GM12873 (cell line): ENCODE results near the gene MGAT3.
A peak's percentile ranks its signal among the peaks of the same experiment; 100 is the strongest.

ENCODE experiments used
- TF ChIP-seq, protein P1 (sequence below): IDR thresholded peaks from 2 replicates; pipeline ENCODE4 v1.5.1; 2012; ENCODE audit warnings: low read depth, mild to moderate bottlenecking, moderate library complexity, low read length, control low read depth; ENCODE audit not compliant: insufficient read depth; ENCODE audit errors: missing control alignments

MGAT3 gene

DNA sequence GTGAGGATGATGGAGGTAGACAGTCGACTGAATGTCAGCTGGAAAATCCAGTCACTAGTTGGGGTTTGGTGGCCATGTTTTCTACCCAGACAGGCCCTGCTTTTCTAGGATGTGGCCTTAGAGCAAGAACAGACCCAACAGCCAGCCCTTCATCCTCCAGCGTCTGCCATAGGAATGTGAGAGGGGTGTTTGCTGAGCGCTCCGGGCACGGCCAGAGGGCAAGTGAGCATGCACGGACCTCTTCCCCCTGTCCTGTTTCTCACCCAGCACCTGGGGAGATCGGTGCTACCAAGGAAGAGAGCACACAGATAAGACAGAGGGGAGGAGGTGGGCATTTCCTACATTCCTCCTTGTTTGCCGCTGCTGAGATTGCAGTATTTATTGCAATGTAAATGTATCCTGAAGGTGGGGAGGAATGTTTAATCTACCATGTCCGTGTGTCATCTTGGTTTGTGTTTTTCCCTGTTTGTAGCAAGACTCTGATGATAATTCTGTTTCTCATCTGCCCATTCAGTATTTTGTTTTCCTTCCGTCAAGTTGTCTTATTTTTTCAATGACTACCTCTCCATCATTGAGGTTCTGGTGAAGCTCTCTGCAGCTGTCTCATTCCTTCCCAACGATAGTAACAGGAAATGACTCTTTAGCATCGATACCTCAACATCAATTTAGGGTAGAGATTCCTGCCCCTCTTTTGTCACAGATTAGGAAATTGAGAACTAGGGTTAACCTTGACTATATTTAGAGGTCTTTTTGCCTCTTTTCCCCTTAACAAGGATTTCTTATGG, 58.6 kb downstream of the MGAT3 start:
- TF ChIP-seq, protein P1, sequence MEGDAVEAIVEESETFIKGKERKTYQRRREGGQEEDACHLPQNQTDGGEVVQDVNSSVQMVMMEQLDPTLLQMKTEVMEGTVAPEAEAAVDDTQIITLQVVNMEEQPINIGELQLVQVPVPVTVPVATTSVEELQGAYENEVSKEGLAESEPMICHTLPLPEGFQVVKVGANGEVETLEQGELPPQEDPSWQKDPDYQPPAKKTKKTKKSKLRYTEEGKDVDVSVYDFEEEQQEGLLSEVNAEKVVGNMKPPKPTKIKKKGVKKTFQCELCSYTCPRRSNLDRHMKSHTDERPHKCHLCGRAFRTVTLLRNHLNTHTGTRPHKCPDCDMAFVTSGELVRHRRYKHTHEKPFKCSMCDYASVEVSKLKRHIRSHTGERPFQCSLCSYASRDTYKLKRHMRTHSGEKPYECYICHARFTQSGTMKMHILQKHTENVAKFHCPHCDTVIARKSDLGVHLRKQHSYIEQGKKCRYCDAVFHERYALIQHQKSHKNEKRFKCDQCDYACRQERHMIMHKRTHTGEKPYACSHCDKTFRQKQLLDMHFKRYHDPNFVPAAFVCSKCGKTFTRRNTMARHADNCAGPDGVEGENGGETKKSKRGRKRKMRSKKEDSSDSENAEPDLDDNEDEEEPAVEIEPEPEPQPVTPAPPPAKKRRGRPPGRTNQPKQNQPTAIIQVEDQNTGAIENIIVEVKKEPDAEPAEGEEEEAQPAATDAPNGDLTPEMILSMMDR, result no peak

DNA sequence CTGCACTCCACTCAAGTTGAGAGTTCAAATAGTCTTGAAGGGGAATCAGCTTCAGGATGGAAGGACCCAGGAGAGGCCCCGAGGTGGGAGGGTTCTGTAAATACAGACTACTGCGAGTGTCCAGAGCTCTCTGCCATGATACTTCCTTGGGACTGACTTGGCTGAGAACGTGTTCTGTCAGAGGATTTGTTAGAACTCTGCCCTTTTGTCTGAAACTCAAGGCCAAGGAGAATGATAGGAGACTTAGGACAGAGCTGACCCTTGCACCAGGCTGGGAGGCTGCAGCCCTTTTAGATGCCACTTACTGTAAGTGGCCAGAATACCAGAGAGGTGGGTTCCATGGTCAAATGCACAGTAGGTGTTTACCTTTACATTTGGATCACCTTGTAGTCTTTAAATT, 60.7 kb downstream of the MGAT3 start:
- TF ChIP-seq, protein P1, result no peak

DNA sequence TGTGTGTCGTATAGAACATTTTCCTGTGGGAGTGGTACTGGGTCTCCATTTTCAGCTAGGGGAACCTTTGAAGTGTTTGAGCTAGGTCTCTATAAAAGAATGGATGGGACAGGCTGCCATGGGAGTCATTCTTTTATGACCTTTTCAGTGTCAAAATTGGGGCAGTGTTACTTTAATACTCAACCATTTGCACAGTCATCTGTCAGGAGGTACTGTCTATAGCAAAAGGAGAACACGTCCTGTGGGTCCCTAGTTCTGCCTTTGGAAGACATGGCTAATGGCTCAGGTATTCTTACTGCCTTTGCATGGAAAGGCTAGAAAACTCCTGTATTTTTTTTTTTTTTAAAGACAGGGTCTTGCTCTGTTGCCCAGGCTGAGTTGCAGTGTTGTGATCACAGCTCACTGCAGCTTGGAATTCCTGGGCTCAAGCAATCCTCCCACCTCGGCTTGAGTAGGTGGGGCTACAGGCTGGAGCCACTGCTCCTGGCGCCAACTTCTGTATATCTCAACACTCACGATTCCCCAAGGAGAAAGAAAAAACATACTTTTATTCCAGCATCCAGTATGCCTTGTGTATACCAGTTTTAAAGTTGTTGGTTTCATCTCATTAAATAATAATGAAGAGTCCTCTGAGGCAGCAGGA, 61.5 kb downstream of the MGAT3 start:
- TF ChIP-seq, protein P1, result no peak

DNA sequence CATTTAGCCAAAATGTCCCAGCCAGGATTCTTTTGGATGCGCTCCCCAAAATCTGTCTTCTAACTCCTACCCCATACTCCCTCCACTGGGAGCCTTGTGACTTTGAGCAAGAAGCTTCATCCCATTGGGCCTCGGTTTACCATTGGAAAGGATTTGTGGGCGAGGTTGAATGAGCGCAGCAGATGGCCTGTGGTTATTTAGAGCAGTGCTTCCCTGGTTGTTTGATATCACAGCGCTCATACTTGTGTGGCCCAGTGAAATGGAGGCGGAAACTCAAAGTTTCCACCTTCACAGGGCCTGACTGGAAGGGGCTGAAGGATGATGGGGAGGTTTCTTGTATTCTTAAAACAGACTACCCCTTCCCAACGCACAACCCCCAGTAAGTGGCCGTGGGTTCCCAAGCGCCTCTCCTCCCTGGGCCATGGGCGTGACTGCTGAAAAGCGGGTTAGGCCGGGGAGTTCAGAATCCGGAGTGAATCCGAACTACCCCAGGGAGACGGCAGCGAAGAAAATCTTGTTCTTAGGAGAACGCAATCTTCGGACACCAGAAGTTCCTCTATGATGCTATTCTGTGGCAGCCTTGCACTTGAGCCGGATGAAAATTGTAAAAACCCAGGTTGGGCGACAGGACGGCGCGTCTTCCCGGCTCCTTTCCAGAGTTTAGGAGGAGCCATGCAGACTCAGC, 62.3 kb downstream of the MGAT3 start:
- TF ChIP-seq, protein P1, result no peak

DNA sequence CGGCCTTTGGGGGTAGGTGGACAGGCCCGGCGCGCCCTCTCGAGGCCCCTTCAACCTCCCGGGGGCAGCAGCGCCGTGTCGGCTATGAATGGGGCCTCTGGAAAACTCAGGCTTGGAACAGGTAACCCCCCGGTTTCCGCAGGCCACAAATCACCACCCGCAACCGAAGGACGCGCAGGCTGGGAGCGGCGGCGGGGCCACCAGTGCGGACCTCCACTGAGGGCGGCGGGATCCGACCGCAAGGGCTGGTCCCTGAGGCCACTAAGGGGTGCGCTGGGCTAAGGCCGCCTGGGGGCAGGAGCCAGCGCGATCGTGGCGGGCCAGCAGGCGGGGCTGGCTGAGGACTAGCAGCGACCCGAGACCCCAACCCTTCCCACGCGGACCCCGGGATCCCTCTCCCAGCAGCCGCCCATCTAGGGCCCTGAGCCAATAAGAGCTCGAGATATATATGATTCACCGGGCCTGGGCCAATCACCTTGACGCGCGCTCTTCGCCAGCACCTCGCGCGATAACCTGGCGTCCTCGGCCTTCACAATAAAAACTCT, 62.9 kb downstream of the MGAT3 start:
- TF ChIP-seq, protein P1, result peak; percentile 12

DNA sequence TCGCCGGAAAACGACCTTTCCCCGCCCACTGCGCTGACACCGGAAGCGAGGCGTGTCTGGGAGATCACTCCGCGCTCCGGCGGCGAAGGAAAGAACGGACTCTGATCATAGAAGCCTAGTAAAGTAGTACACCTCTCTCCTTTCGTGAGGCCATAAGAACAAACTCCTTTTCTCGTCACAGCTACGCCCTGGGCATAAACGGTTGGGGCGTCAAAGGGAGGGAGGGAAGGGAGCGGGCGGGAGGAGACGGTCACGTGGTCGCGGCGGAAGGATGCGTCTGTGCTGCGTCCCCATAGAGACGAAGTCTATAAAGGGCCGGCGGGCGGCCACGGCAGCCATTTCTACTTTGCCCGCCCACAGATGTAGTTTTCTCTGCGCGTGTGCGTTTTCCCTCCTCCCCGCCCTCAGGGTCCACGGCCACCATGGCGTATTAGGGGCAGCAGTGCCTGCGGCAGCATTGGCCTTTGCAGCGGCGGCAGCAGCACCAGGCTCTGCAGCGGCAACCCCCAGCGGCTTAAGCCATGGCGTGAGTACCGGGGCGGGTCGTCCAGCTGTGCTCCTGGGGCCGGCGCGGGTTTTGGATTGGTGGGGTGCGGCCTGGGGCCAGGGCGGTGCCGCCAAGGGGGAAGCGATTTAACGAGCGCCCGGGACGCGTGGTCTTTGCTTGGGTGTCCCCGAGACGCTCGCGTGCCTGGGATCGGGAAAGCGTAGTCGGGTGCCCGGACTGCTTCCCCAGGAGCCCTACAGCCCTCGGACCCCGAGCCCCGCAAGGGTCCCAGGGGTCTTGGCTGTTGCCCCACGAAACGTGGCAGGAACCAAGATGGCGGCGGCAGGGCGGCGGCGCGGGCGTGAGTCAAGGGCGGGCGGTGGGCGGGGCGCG, 63.7 kb downstream of the MGAT3 start, which contains the start of gene ATF4:
ATF4 (plus strand) TSS at position 337 of the 880 bp plus-strand sequence. CDS start 884 bp downstream, outside the sequence.
- TF ChIP-seq, protein P1, result no peak
